Activated CD8-positive, alpha-beta memory T cell treated with anti-CD3 and anti-CD28 coated beads for 1 hour (primary cell): ENCODE data around the gene HSD17B13.
"Not testable (repeated sequence)": the region's sequence is repeated elsewhere in the genome, so short reads cannot be mapped to it uniquely, and the experiment has no call there.

Source experiments
- DNase-seq, 2 donors: peaks; one replicate each; pipeline ENCODE4 v3.0.0-alpha.2; 2020; ENCODE audit warnings: low read depth in 1 of 2; ENCODE audit errors: extremely low read depth in 1 of 2

The HSD17B13 gene

GRCh38 chr4:87322754-87323153 is at the start of gene HSD17B13:
Gene HSD17B13 (minus strand): TSS chr4:87322882. CDS start chr4:87322841, 41 bp downstream.
- no peak for DNase-seq

GRCh38 chr4:87370068-87370467 is 47.4 kb upstream of the HSD17B13 start:
- DNase-seq: no peak

- no peak for DNase-seq
These were observed 44.0 kb upstream of the HSD17B13 start for GRCh38 chr4:87366521-87367162.

GRCh38 chr4:87365348-87365747 is 42.7 kb upstream of the HSD17B13 start:
- DNase-seq: no peak

GRCh38 chr4:87363552-87363951 is 40.9 kb upstream of the HSD17B13 start:
- no peak for DNase-seq

GRCh38 chr4:87360338-87360935 is 37.8 kb upstream of the HSD17B13 start:
- no peak for DNase-seq

GRCh38 chr4:87359258-87359657 is 36.6 kb upstream of the HSD17B13 start:
- DNase-seq: no peak

GRCh38 chr4:87356832-87357526 is 34.3 kb upstream of the HSD17B13 start:
- no peak for DNase-seq

- DNase-seq: no peak
These were observed 31.8 kb upstream of the HSD17B13 start for GRCh38 chr4:87354168-87355102.

GRCh38 chr4:87353592-87353991 is 30.9 kb upstream of the HSD17B13 start:
- peak in 1 of 2 donors; percentile 21 for DNase-seq

GRCh38 chr4:87345139-87345538 is 22.5 kb upstream of the HSD17B13 start:
- no peak for DNase-seq

GRCh38 chr4:87342872-87343271 is 20.2 kb upstream of the HSD17B13 start:
- no peak for DNase-seq

- not testable (repeated sequence) for DNase-seq
These were observed 19.4 kb upstream of the HSD17B13 start for GRCh38 chr4:87341954-87342635.

GRCh38 chr4:87339440-87339839 is 16.8 kb upstream of the HSD17B13 start:
- DNase-seq: no peak

GRCh38 chr4:87337361-87337760 is 14.7 kb upstream of the HSD17B13 start:
- no peak for DNase-seq

GRCh38 chr4:87333267-87333666 is 10.6 kb upstream of the HSD17B13 start:
- no peak for DNase-seq

- DNase-seq: no peak
These were observed 8.1 kb upstream of the HSD17B13 start for GRCh38 chr4:87330761-87331160.

GRCh38 chr4:87327136-87327535 is 4.5 kb upstream of the HSD17B13 start:
- no peak for DNase-seq

- no peak for DNase-seq
These were observed 3.8 kb upstream of the HSD17B13 start for GRCh38 chr4:87326460-87326859.

GRCh38 chr4:87321888-87322287 is 794 bp downstream of the HSD17B13 start:
- DNase-seq: no peak
